Hematopoietic multipotent progenitor cell treated with erythropoietin and hydrocortisone succinate and interleukin-3 and kit ligand, for 6 days (in vitro differentiated cells): ENCODE results near the gene IL4R.
"Not testable (repeated sequence)": the region's sequence is repeated elsewhere in the genome, so short reads cannot be mapped to it uniquely, and the experiment has no call there.

Source experiments
- DNase-seq: peaks from one replicate; pipeline ENCODE4 v3.0.0-alpha.2; 2015

IL4R gene

GRCh38 chr16:27313422-27314160, at the start of gene IL4R:
TSS of gene IL4R (plus strand) at chr16:27313974. CDS start at chr16:27340204, 26,230 bp downstream.
- DNase-seq: peak; percentile 64

- no peak for DNase-seq
Observed at GRCh38 chr16:27264151-27264550, 49.6 kb upstream of the IL4R start.

- no peak for DNase-seq
Observed at GRCh38 chr16:27265982-27266381, 47.8 kb upstream of the IL4R start.

- peak; percentile 39 for DNase-seq
Observed at GRCh38 chr16:27267037-27267677, 46.6 kb upstream of the IL4R start.

GRCh38 chr16:27268376-27269299, 45.1 kb upstream of the IL4R start, which contains the start of gene NSMCE1:
TSS of gene NSMCE1 (minus strand) at chr16:27268772. CDS start at chr16:27257570, 11,202 bp downstream.
- DNase-seq: peak; percentile 98

GRCh38 chr16:27269300-27270150, 44.2 kb upstream of the IL4R start:
- DNase-seq: no peak

- no peak for DNase-seq
Observed at GRCh38 chr16:27270349-27270748, 43.4 kb upstream of the IL4R start.

GRCh38 chr16:27272076-27272475, 41.7 kb upstream of the IL4R start:
- DNase-seq: no peak

GRCh38 chr16:27272697-27273096, 41.1 kb upstream of the IL4R start:
- DNase-seq: not testable (repeated sequence)

- DNase-seq: no peak
Observed at GRCh38 chr16:27273330-27273669, 40.5 kb upstream of the IL4R start.

GRCh38 chr16:27273670-27274423, 39.9 kb upstream of the IL4R start:
- no peak for DNase-seq

- DNase-seq: not testable (repeated sequence)
Observed at GRCh38 chr16:27274424-27274874, 39.3 kb upstream of the IL4R start.

GRCh38 chr16:27275394-27275793, 38.4 kb upstream of the IL4R start:
- DNase-seq: no peak

GRCh38 chr16:27281243-27281642, 32.5 kb upstream of the IL4R start:
- DNase-seq: no peak

- no peak for DNase-seq
Observed at GRCh38 chr16:27284865-27285675, 28.7 kb upstream of the IL4R start.

- DNase-seq: peak; percentile 75
Observed at GRCh38 chr16:27285676-27286196, 28.0 kb upstream of the IL4R start.

GRCh38 chr16:27286451-27286850, 27.3 kb upstream of the IL4R start:
- no peak for DNase-seq

GRCh38 chr16:27287051-27287811, 26.5 kb upstream of the IL4R start:
- DNase-seq: no peak

- no peak for DNase-seq
Observed at GRCh38 chr16:27287887-27288286, 25.9 kb upstream of the IL4R start.

- DNase-seq: not testable (repeated sequence)
Observed at GRCh38 chr16:27288313-27288712, 25.5 kb upstream of the IL4R start.
